NCI-H748 (cell line): ENCODE measurements around the gene LAGE3.
A peak's percentile ranks its signal among the peaks of the same experiment; 100 is the strongest.

Experiments
- DNase-seq: peaks from one replicate; lab custom pipeline; 2025; ENCODE audit not compliant: unreplicated experiment; lab: John Stamatoyannopoulos, UW

Gene LAGE3

GRCh38 chrX:154458116-154458953, 20.7 kb downstream of the LAGE3 start, which contains the start of gene PLXNA3:
Gene PLXNA3, plus strand, starts transcription at chrX:154458281. Its CDS starts 1,903 bp downstream, at chrX:154460184.
- DNase-seq: peak; percentile 65

GRCh38 chrX:154457491-154458115, 21.5 kb downstream of the LAGE3 start:
- peak; percentile 80 for DNase-seq

- DNase-seq: no peak
Measured at GRCh38 chrX:154452823-154453222, 26.3 kb downstream of the LAGE3 start.

GRCh38 chrX:154450312-154450711, 28.8 kb downstream of the LAGE3 start:
- DNase-seq: no peak

- DNase-seq: no peak
Measured at GRCh38 chrX:154449618-154450017, 29.5 kb downstream of the LAGE3 start.

- DNase-seq: no peak
Measured at GRCh38 chrX:154448484-154448883, 30.6 kb downstream of the LAGE3 start.

- no peak for DNase-seq
Measured at GRCh38 chrX:154446430-154446829, 32.7 kb downstream of the LAGE3 start.

- DNase-seq: no peak
Measured at GRCh38 chrX:154445776-154446175, 33.3 kb downstream of the LAGE3 start.

- no peak for DNase-seq
Measured at GRCh38 chrX:154444755-154445246, 34.3 kb downstream of the LAGE3 start.

- peak; percentile 76 for DNase-seq
Measured at GRCh38 chrX:154443992-154444754, 34.9 kb downstream of the LAGE3 start, which contains the start of gene FAM50A. Gene FAM50A, plus strand, starts transcription at chrX:154444141. Its CDS starts 95 bp downstream, at chrX:154444236.

GRCh38 chrX:154443479-154443910, 35.6 kb downstream of the LAGE3 start:
- peak; percentile 18 for DNase-seq

- no peak for DNase-seq
Measured at GRCh38 chrX:154441984-154442707, 36.9 kb downstream of the LAGE3 start.

- DNase-seq: no peak
Measured at GRCh38 chrX:154441564-154441963, 37.5 kb downstream of the LAGE3 start.

- no peak for DNase-seq
Measured at GRCh38 chrX:154440623-154441357, 38.3 kb downstream of the LAGE3 start.

- no peak for DNase-seq
Measured at GRCh38 chrX:154439841-154440240, 39.2 kb downstream of the LAGE3 start.

GRCh38 chrX:154437971-154438893, 40.8 kb downstream of the LAGE3 start:
- DNase-seq: no peak

GRCh38 chrX:154436983-154437752, 41.9 kb downstream of the LAGE3 start, which contains the start of gene GDI1:
Gene GDI1, plus strand, starts transcription at chrX:154437154. Its CDS starts 101 bp downstream, at chrX:154437255.
- DNase-seq: peak; percentile 70
